ENCODE measurements around the gene CHAMP1. TPM values are rescaled to one million over a fixed set of nuclear protein-coding genes. Genes with fewer than 3 reads are reported as not detected.

Gene CHAMP1
- total RNA-seq, 1 donor from 2014 or later, result 7.7 TPM

- no peak for FAIRE-seq
- DNase-seq (ENCODE audit: low spot score in 2 of 2), result no peak
Measured at GRCh38 chr13:114298866-114299265, 15.4 kb upstream of the CHAMP1 start.

- no peak for DNase-seq (ENCODE audit: low spot score in 2 of 2)
Measured at GRCh38 chr13:114299604-114300305, 14.5 kb upstream of the CHAMP1 start.

GRCh38 chr13:114303700-114304327 lies 10.5 kb upstream of the CHAMP1 start:
- no peak for DNase-seq (ENCODE audit: low spot score in 2 of 2)
- FAIRE-seq, result no peak

More at GRCh38 chr13:114299604-114300305, 14.5 kb upstream of the CHAMP1 start:
- no peak for FAIRE-seq

GRCh38 chr13:114304346-114305034 lies 9.8 kb upstream of the CHAMP1 start:
- no peak for FAIRE-seq
- DNase-seq (ENCODE audit: low spot score in 2 of 2), result no peak

GRCh38 chr13:114309086-114309485 lies 5.2 kb upstream of the CHAMP1 start:
- FAIRE-seq, result no peak
- DNase-seq (ENCODE audit: low spot score in 2 of 2), result no peak

- DNase-seq (ENCODE audit: low spot score in 2 of 2) (no peak), FAIRE-seq (no peak)
Measured at GRCh38 chr13:114309806-114310410, 4.4 kb upstream of the CHAMP1 start.

GRCh38 chr13:114310956-114311355 lies 3.3 kb upstream of the CHAMP1 start:
- no peak for FAIRE-seq
- DNase-seq (ENCODE audit: low spot score in 2 of 2), result no peak

- FAIRE-seq (no peak), DNase-seq (ENCODE audit: low spot score in 2 of 2) (no peak)
Measured at GRCh38 chr13:114311387-114311786, 2.9 kb upstream of the CHAMP1 start.

GRCh38 chr13:114311908-114312307 lies 2.4 kb upstream of the CHAMP1 start:
- FAIRE-seq, result no peak
- DNase-seq (ENCODE audit: low spot score in 2 of 2), result no peak

- DNase-seq (ENCODE audit: low spot score in 2 of 2) (no peak), FAIRE-seq (no peak)
Measured at GRCh38 chr13:114313061-114313860, 1.0 kb upstream of the CHAMP1 start.

GRCh38 chr13:114315074-114315785 lies 927 bp downstream of the CHAMP1 start:
- DNase-seq (ENCODE audit: low spot score in 2 of 2), result no peak
- FAIRE-seq, result no peak

- DNase-seq (ENCODE audit: low spot score in 2 of 2), result no peak
- no peak for FAIRE-seq
Measured at GRCh38 chr13:114318624-114319023, 4.3 kb downstream of the CHAMP1 start.

- FAIRE-seq, result no peak
- no peak for DNase-seq (ENCODE audit: low spot score in 2 of 2)
Measured at GRCh38 chr13:114319441-114319913, 5.2 kb downstream of the CHAMP1 start.

GRCh38 chr13:114320065-114320464 lies 5.8 kb downstream of the CHAMP1 start:
- no peak for FAIRE-seq
- DNase-seq (ENCODE audit: low spot score in 2 of 2), result no peak

GRCh38 chr13:114321256-114321655 lies 7.0 kb downstream of the CHAMP1 start:
- DNase-seq (ENCODE audit: low spot score in 2 of 2), result no peak
- no peak for FAIRE-seq

- DNase-seq (ENCODE audit: low spot score in 2 of 2) (no peak), FAIRE-seq (no peak)
Measured at GRCh38 chr13:114323349-114323748, 9.0 kb downstream of the CHAMP1 start.

GRCh38 chr13:114324334-114324733 lies 10.0 kb downstream of the CHAMP1 start:
- DNase-seq (ENCODE audit: low spot score in 2 of 2), result no peak
- no peak for FAIRE-seq

- FAIRE-seq (no peak), DNase-seq (ENCODE audit: low spot score in 2 of 2) (no peak)
Measured at GRCh38 chr13:114325729-114326128, 11.4 kb downstream of the CHAMP1 start.

GRCh38 chr13:114328034-114328433 lies 13.7 kb downstream of the CHAMP1 start:
- no peak for DNase-seq (ENCODE audit: low spot score in 2 of 2)
- FAIRE-seq, result no peak

GRCh38 chr13:114328595-114328994 lies 14.3 kb downstream of the CHAMP1 start:
- FAIRE-seq (no peak), DNase-seq (ENCODE audit: low spot score in 2 of 2) (no peak)
